WERI-Rb-1 (cell line): ENCODE measurements around the gene GPR146.

Experiments
- DNase-seq: peaks from one replicate; pipeline ENCODE4 v3.0.0-alpha.2; 2020
- H3K27ac ChIP-seq: fragments of 250-450 bp; sonication (Bioruptor Pico); 2 replicates; pipeline ENCODE4 v1.5.1; 2020; ENCODE audit warnings: mild to moderate bottlenecking, moderate library complexity
- H3K27me3 ChIP-seq: fragments of 250-450 bp; sonication (Bioruptor Pico); 2 replicates; pipeline ENCODE4 v1.5.1; 2021; ENCODE audit warnings: mild to moderate bottlenecking, low read depth, moderate library complexity; ENCODE audit not compliant: insufficient read depth, severe bottlenecking
- H3K36me3 ChIP-seq: fragments of 250-450 bp; sonication (Bioruptor Pico); 2 replicates; pipeline ENCODE4 v1.5.1; 2020; ENCODE audit warnings: mild to moderate bottlenecking, moderate library complexity
- H3K4me3 ChIP-seq: 2 replicates; pipeline ENCODE4 v1.5.1; 2011; ENCODE audit warnings: low read depth, mild to moderate bottlenecking, control low read depth, low read length
- H3K9me3 ChIP-seq: fragments of 250-450 bp; sonication (Bioruptor Pico); 2 replicates; pipeline ENCODE4 v1.5.1; 2021; ENCODE audit warnings: mild to moderate bottlenecking, moderate library complexity; ENCODE audit not compliant: severe bottlenecking
- TF ChIP-seq, protein P1 (sequence below): IDR thresholded peaks from 2 replicates; pipeline ENCODE4 v1.5.1; 2011; ENCODE audit warnings: low read depth, mild to moderate bottlenecking, control low read depth, inconsistent platforms, low read length

The GPR146 gene

GRCh38 chr7:1096156-1097119 lies 52.1 kb downstream of the GPR146 start:
- DNase-seq: no peak
- Histone ChIP-seq H3K9me3 (no peaks in the 10 kb centered on the region), H3K36me3 (peaks cover 8% of the 10 kb centered on the region), H3K4me3 (no peak overlapping the region), H3K27me3 (no peaks in the 10 kb centered on the region), H3K27ac (no peak overlapping the region)
- TF ChIP-seq, protein P1, sequence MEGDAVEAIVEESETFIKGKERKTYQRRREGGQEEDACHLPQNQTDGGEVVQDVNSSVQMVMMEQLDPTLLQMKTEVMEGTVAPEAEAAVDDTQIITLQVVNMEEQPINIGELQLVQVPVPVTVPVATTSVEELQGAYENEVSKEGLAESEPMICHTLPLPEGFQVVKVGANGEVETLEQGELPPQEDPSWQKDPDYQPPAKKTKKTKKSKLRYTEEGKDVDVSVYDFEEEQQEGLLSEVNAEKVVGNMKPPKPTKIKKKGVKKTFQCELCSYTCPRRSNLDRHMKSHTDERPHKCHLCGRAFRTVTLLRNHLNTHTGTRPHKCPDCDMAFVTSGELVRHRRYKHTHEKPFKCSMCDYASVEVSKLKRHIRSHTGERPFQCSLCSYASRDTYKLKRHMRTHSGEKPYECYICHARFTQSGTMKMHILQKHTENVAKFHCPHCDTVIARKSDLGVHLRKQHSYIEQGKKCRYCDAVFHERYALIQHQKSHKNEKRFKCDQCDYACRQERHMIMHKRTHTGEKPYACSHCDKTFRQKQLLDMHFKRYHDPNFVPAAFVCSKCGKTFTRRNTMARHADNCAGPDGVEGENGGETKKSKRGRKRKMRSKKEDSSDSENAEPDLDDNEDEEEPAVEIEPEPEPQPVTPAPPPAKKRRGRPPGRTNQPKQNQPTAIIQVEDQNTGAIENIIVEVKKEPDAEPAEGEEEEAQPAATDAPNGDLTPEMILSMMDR: no peak

DNA sequence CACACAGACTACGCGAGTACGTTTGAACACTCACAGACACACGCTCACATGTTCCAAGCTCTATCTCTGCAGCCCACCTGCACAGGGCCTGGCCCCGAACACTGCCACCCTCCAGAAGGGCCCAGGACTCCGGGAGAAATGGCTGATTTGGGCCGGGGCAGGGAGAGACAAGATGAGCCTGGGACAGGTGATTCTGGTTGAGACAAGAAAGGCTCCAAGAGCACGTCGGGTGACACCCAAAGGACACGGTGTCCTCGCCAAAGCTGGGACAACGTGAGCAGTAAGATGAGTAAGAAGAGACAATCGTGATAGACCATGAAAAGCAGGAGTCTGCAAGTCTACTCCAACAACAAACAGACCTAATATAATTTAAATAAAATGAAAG lies 52.8 kb downstream of the GPR146 start:
- TF ChIP-seq, protein P1: no peak
- Histone ChIP-seq H3K27me3 (no peaks in the 10 kb centered on the region), H3K36me3 (peaks cover 5% of the 10 kb centered on the region; the same call in 1 of the 2 replicates), H3K27ac (no peak overlapping the region), H3K4me3 (no peak overlapping the region), H3K9me3 (no peaks in the 10 kb centered on the region)
- no peak for DNase-seq

DNA sequence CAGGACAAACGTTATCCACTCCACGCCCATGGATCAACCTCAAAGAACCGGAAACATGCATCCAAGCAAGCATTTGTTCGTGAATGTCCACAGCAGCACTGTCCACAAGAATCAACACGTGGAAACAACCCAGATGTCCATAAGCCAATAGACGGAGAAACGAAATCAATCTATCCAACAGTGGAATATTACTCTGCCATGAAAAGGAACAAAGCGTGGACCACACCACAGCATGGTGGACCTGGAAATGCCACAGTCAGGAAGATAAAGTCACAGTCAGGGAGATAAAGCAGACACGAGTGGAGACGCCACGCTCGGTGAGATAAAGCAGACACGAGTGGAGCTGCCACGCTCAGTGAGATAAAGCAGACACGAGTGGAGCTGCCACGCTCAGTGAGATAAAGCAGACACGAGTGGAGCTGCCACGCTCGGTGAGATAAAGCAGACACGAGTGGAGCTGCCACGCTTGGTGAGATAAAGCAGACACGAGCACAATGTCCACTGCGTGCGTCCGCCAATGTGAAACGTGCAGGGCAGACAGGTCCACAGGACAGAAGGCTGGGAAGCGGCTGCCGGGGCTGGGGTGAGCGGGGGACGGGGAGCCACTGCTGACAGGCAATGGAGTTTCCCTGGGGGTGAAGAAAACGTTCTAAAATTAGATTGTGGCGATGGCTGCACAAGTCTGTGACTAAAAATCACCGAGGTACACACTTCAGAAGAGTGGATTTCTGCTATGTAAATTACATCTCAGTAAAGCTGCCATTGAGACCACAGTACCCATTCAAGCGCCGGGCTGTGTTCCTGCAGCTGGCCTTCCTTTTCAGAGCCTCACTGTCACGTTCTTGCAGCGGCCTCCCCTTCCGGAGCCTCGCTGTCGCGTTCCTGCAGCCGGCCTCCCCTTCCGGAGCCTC lies 54.2 kb downstream of the GPR146 start:
- H3K9me3 ChIP-seq: no peaks in the 10 kb centered on the region
- H3K4me3 ChIP-seq: no peak overlapping the region
- TF ChIP-seq, protein P1: no peak
- DNase-seq: no peak
- H3K36me3 ChIP-seq: peaks cover 5% of the 10 kb centered on the region; the same call in 1 of the 2 replicates
- H3K27ac ChIP-seq: no peak overlapping the region
- H3K27me3 ChIP-seq: no peaks in the 10 kb centered on the region

- no peak overlapping the region for H3K4me3 ChIP-seq
These were observed 54.8 kb downstream of the GPR146 start for GRCh38 chr7:1099154-1099542.

GRCh38 chr7:1099637-1100036 lies 55.3 kb downstream of the GPR146 start:
- TF ChIP-seq, protein P1: no peak
- no peaks in the 10 kb centered on the region for H3K9me3 ChIP-seq
- DNase-seq: no peak
- H3K4me3 ChIP-seq: no peak overlapping the region
- H3K27ac ChIP-seq: no peak overlapping the region
- peaks cover 5% of the 10 kb centered on the region; the same call in 1 of the 2 replicates for H3K36me3 ChIP-seq
- no peaks in the 10 kb centered on the region for H3K27me3 ChIP-seq

More at GRCh38 chr7:1099154-1099542, 54.8 kb downstream of the GPR146 start:
- no peak for DNase-seq
- H3K27me3 ChIP-seq: no peaks in the 10 kb centered on the region
- H3K9me3 ChIP-seq: no peaks in the 10 kb centered on the region
- peaks cover 5% of the 10 kb centered on the region; the same call in 1 of the 2 replicates for H3K36me3 ChIP-seq
- no peak overlapping the region for H3K27ac ChIP-seq
- TF ChIP-seq, protein P1: no peak
